SK-N-SH (cell line): ENCODE results near the gene ABCG4. TPM values are rescaled to one million over a fixed set of nuclear protein-coding genes. Genes with fewer than 3 reads are reported as not detected.

Experiments
- CTCF ChIA-PET: fragments of 300-600, 350-600 bp; formaldehyde crosslinking; extraction: SDS; loops from one replicate; lab custom pipeline; 2021; lab: Yijun Ruan, JAX
- POLR2A ChIA-PET: fragments of 350-600 bp; sonication (Branson Sonifier 250); formaldehyde crosslinking; extraction: SDS; loops from one replicate; lab custom pipeline; 2020; ENCODE audit warnings: antibody characterized with exemption, inconsistent platforms; lab: Yijun Ruan, JAX
- DNase-seq: peaks from one replicate; pipeline ENCODE4 v3.0.0; 2012
- H2AFZ ChIP-seq: fragments of 200-600 bp; sonication (generic); 2 replicates; pipeline ENCODE4 v1.8.1; 2016; ENCODE audit warnings: antibody characterized with exemption, mild to moderate bottlenecking, low read depth
- H3F3A ChIP-seq: fragments of 200-600 bp; sonication (generic); replicated peaks from 2 replicates; pipeline ENCODE3; 2016; ENCODE audit warnings: antibody characterized with exemption, mild to moderate bottlenecking; ENCODE audit not compliant: insufficient read depth
- H3K27ac ChIP-seq, 2 experiments: fragments of 200-500 bp in 1 of 2; fragments of 200-600 bp in 1 of 2; sonication (Bioruptor generic) in 1 of 2; sonication (generic), shearing (Covaris generic) in 1 of 2; 2 replicates each; pipeline versions ENCODE4 v1.5.1 to v1.6.1; 2014 to 2016; ENCODE audit warnings: low read depth in 2 of 2, inconsistent platforms in 1 of 2, low read length in 1 of 2, mild to moderate bottlenecking in 1 of 2, mixed read lengths in 1 of 2
- H3K27me3 ChIP-seq: fragments of 200-600 bp; sonication (generic), shearing (Covaris generic); 2 replicates; pipeline ENCODE4 v1.6.1; 2016; ENCODE audit warnings: mixed run types; ENCODE audit not compliant: insufficient read depth
- H3K36me3 ChIP-seq, 2 experiments: fragments of 200-500 bp in 1 of 2; fragments of 200-600 bp in 1 of 2; sonication (Bioruptor generic) in 1 of 2; sonication (generic) in 1 of 2; replicated peaks in 1 of 2; 2 replicates each; pipeline versions ENCODE3 to v1.5.1; 2014 to 2016; ENCODE audit warnings: low read length in 1 of 2, mild to moderate bottlenecking in 1 of 2; ENCODE audit not compliant: insufficient read depth in 2 of 2, control insufficient read depth in 1 of 2
- H3K4me1 ChIP-seq, 2 experiments: fragments of 200-500 bp in 1 of 2; fragments of 200-600 bp in 1 of 2; sonication (Bioruptor generic) in 1 of 2; sonication (generic), shearing (Covaris generic) in 1 of 2; 2 replicates each; pipeline versions ENCODE4 v1.5.1 to v1.6.1; 2014 to 2016; ENCODE audit warnings: low read depth in 1 of 2, low read length in 1 of 2, mixed run types in 1 of 2; ENCODE audit not compliant: insufficient read depth in 2 of 2, control insufficient read depth in 1 of 2
- H3K4me2 ChIP-seq: fragments of 200-600 bp; sonication (generic), shearing (Covaris generic); 2 replicates; pipeline ENCODE4 v1.6.1; 2017; ENCODE audit warnings: mixed run types
- H3K4me3 ChIP-seq, 2 experiments: fragments of 200-500 bp in 1 of 2; fragments of 200-600 bp in 1 of 2; sonication (Bioruptor generic) in 1 of 2; sonication (generic), shearing (Covaris generic) in 1 of 2; 2 replicates each; pipeline versions ENCODE4 v1.5.1 to v1.8.1; 2014 to 2016; ENCODE audit warnings: low read depth in 2 of 2, inconsistent platforms in 1 of 2, low read length in 1 of 2, mild to moderate bottlenecking in 1 of 2, mixed read lengths in 1 of 2, moderate library complexity in 1 of 2
- H3K79me2 ChIP-seq: fragments of 200-600 bp; sonication (generic); 2 replicates; pipeline ENCODE4 v1.8.1; 2017; ENCODE audit warnings: mild to moderate bottlenecking; ENCODE audit not compliant: insufficient read depth
- H3K9ac ChIP-seq: fragments of 200-600 bp; sonication (generic); 2 replicates; pipeline ENCODE4 v1.6.1; 2017; ENCODE audit warnings: mixed run types
- H3K9me2 ChIP-seq: fragments of 200-600 bp; sonication (generic); 2 replicates; pipeline ENCODE4 v1.6.1; 2017; ENCODE audit warnings: mixed run types
- H3K9me3 ChIP-seq: fragments of 200-600 bp; sonication (generic); 2 replicates; pipeline ENCODE4 v1.6.1; 2017; ENCODE audit warnings: mixed run types, mild to moderate bottlenecking, moderate library complexity
- H4K20me1 ChIP-seq: fragments of 200-600 bp; sonication (generic); 2 replicates; pipeline ENCODE4 v1.6.1; 2017; ENCODE audit warnings: mild to moderate bottlenecking, mixed run types; ENCODE audit not compliant: insufficient read depth
- CHD2 ChIP-seq: fragments of 150-350 bp; IDR thresholded peaks from 2 replicates; pipeline ENCODE4 v1.6.1; 2018; ENCODE audit warnings: low read length; ENCODE audit not compliant: partially characterized antibody
- CTCF ChIP-seq: fragments of 200-600 bp; sonication (generic); IDR thresholded peaks from 2 replicates; pipeline ENCODE4 v1.6.1; 2017; ENCODE audit warnings: antibody characterized with exemption, mild to moderate bottlenecking, moderate library complexity
- EZH2phosphoT487 ChIP-seq: fragments of 200-600 bp; sonication (generic); IDR thresholded peaks from 2 replicates; pipeline ENCODE4 v1.6.1; 2017; ENCODE audit warnings: low read depth, mixed run types, mild to moderate bottlenecking, antibody characterized with exemption, moderate library complexity, borderline replicate concordance
- FOSL2 ChIP-seq: IDR thresholded peaks from 2 replicates; pipeline ENCODE4 v1.4.0; 2012; ENCODE audit warnings: low read depth, mild to moderate bottlenecking, moderate library complexity, borderline replicate concordance
- FOXM1 ChIP-seq: IDR thresholded peaks from 2 replicates; pipeline ENCODE4 v1.4.0; 2012; ENCODE audit warnings: low read depth, mild to moderate bottlenecking
- MAX ChIP-seq: IDR thresholded peaks from 2 replicates; pipeline ENCODE4 v1.4.0; 2012; ENCODE audit warnings: low read depth
- MEF2A ChIP-seq: IDR thresholded peaks from 2 replicates; pipeline ENCODE4 v1.4.0; 2012; ENCODE audit warnings: low read depth, borderline replicate concordance
- MXI1 ChIP-seq: IDR thresholded peaks from 2 replicates; pipeline ENCODE4 v1.6.1; 2012; ENCODE audit warnings: mild to moderate bottlenecking, low read depth, low read length, improper control_type of control experiment
- NRF1 ChIP-seq: IDR thresholded peaks from 2 replicates; pipeline ENCODE4 v1.6.1; 2012; ENCODE audit warnings: low read depth, mild to moderate bottlenecking, low read length
- RCOR1 ChIP-seq: fragments of 150-350 bp; IDR thresholded peaks from 2 replicates; pipeline ENCODE4 v1.6.1; 2017; ENCODE audit warnings: antibody characterized with exemption, low read length
- RFX5 ChIP-seq: IDR thresholded peaks from 2 replicates; pipeline ENCODE4 v1.6.1; 2012; ENCODE audit warnings: mild to moderate bottlenecking, improper control_type of control experiment, low read length
- RXRA ChIP-seq: IDR thresholded peaks from 2 replicates; pipeline ENCODE4 v1.4.0; 2012; ENCODE audit warnings: low read depth, mild to moderate bottlenecking, borderline replicate concordance
- TCF12 ChIP-seq: IDR thresholded peaks from 2 replicates; pipeline ENCODE4 v1.4.0; 2012
- YY1 ChIP-seq: IDR thresholded peaks from 2 replicates; pipeline ENCODE4 v1.4.0; 2012; ENCODE audit warnings: low read depth, mild to moderate bottlenecking
- WGBS: methylation state at CpG from one replicate; pipeline ENCODE4 v1.1.6; 2017; ENCODE audit warnings: low lambda C conversion rate; 5-methylcytosine and 5-hydroxymethylcytosine counted together
- polyA plus RNA-seq, 3 experiments: library from polyadenylated mRNA; depleted of rRNA; stranded (reverse); fragments of >200 nt; gene quantifications; 2 replicates each; pipeline ENCODE4 v1.2.3, GENCODE V29; 2012
- TF ChIP-seq, protein P1 (sequence below): fragments of 150-350 bp; IDR thresholded peaks from 2 replicates; pipeline ENCODE4 v1.6.1; 2016; ENCODE audit warnings: mild to moderate bottlenecking, low read depth, low read length
- TF ChIP-seq, protein P2 (sequence below): IDR thresholded peaks from 2 replicates; pipeline ENCODE4 v1.4.0; 2012; ENCODE audit warnings: low read depth, borderline replicate concordance

Gene ABCG4
- polyA plus RNA-seq, 1 of the 3 experiments (the other 2 are of a cell fraction): 0.72 TPM

DNA sequence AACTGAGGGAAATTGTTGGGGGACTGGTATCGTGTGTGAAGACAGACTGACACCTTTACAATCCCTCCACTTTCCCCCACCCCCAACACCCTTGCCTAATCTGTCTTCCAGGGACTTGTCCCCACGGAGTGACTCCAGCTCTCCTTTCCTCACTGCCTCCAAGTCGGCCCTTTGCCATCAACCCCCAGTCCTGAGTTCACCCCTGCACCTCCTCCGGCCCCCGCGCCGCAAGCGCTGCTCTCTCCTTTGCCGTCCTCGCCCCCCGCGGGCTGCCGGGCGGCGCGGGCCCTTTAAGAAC is 183 bp upstream of the ABCG4 start:
- TF ChIP-seq RFX5 (no peak), FOSL2 (no peak), CHD2 (no peak), CTCF (no peak), YY1 (no peak), TCF12 (no peak), FOXM1 (no peak), NRF1 (no peak), MXI1 (no peak), MAX (no peak), RCOR1 (no peak), RXRA (no peak), MEF2A (no peak), EZH2phosphoT487 (no peak)
- TF ChIP-seq, protein P1, sequence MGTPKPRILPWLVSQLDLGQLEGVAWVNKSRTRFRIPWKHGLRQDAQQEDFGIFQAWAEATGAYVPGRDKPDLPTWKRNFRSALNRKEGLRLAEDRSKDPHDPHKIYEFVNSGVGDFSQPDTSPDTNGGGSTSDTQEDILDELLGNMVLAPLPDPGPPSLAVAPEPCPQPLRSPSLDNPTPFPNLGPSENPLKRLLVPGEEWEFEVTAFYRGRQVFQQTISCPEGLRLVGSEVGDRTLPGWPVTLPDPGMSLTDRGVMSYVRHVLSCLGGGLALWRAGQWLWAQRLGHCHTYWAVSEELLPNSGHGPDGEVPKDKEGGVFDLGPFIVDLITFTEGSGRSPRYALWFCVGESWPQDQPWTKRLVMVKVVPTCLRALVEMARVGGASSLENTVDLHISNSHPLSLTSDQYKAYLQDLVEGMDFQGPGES: no peak
- TF ChIP-seq, protein P2, sequence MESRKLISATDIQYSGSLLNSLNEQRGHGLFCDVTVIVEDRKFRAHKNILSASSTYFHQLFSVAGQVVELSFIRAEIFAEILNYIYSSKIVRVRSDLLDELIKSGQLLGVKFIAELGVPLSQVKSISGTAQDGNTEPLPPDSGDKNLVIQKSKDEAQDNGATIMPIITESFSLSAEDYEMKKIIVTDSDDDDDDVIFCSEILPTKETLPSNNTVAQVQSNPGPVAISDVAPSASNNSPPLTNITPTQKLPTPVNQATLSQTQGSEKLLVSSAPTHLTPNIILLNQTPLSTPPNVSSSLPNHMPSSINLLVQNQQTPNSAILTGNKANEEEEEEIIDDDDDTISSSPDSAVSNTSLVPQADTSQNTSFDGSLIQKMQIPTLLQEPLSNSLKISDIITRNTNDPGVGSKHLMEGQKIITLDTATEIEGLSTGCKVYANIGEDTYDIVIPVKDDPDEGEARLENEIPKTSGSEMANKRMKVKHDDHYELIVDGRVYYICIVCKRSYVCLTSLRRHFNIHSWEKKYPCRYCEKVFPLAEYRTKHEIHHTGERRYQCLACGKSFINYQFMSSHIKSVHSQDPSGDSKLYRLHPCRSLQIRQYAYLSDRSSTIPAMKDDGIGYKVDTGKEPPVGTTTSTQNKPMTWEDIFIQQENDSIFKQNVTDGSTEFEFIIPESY: no peak
- Histone ChIP-seq H3K27me3 (no peaks in the 10 kb centered on the region), H4K20me1 (no peaks in the 10 kb centered on the region), H3K27ac (no peak overlapping the region), H3K79me2 (no peaks in the 10 kb centered on the region), H3K4me2 (peak overlapping the region; percentile 91), H3K9me3 (no peaks in the 10 kb centered on the region), H3K36me3 (no peaks in the 10 kb centered on the region), H2AFZ (peak overlapping the region; percentile 90), H3K4me3 (peak overlapping the region; percentile 67 to 73), H3F3A (no peaks in the 10 kb centered on the region), H3K9ac (peak overlapping the region; percentile 49; the same call in 1 of the 2 replicates), H3K4me1 (peaks cover 0 to 13% of the 10 kb centered on the region in 2 experiments; a peak in 1 of 4 replicates), H3K9me2 (no peaks in the 10 kb centered on the region)
- 3% methylated on average over 16 of the region's 16 CpGs for WGBS
- POLR2A ChIA-PET: interaction anchor here (1.0 kb wide), 1 partner anchor 8 kb away, joined by 3 read pairs; no protein-coding TSS in a partner anchor
- CTCF ChIA-PET: interaction anchor here (0.7 to 2.5 kb wide), 8 partner anchors 9 to 191 kb away, joined by 3 to 11 read pairs (median 5); partner anchors contain the start of genes C2CD2L and DPAGT1
- no peak for DNase-seq
